ENCODE measurements around the gene SH3BGRL2.
"Not testable (repeated sequence)": the region's sequence is repeated elsewhere in the genome, so short reads cannot be mapped to it uniquely, and the experiment has no call there.

The SH3BGRL2 gene

DNA sequence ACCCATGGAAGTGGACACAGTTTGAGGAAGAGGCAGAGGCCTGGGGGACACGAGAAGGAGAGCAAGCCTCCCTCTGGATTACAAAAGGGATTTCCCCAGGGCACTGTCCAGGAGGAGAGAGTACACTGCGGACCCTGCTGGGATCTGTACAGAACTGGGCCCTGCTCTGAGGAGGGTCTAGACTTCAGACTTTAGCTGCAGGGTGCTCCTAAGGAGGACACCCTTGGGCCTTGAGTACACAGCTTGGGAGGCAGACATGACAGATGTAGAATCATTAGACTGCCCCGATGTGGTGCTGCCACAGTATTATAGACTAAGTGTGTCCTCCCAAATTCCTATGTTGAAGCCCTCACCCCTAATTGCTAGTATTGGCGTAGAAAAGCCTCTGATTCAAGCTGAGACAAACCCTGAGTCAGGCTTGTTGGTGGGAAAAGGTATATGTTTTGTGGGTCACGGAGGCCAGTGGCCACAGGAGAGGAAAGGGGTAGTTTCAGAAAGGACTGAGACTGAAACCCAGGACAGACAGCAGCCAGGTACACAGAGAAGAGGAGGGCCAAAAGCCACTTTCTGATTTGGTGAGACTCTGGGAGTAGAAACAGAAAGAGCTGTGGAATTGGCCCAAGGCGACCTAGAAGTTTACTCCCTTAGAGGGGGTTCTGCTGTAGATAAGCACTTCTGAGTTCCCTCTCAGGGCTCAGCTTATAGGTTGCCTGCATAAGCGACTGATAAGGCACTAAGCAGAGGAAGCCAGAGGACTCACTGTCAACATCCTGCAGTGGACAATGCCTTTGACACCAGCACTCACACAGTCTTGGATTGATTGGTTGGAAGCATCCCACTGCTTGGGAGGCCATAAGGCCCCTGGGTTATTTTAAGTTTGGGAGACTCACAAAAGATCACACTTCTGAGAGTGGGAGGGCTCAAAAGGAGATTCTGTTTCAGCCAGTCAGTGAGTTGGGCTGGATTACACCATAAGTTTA lies 16.5 kb upstream of the SH3BGRL2 start:
- DNase-seq = no peak

DNA sequence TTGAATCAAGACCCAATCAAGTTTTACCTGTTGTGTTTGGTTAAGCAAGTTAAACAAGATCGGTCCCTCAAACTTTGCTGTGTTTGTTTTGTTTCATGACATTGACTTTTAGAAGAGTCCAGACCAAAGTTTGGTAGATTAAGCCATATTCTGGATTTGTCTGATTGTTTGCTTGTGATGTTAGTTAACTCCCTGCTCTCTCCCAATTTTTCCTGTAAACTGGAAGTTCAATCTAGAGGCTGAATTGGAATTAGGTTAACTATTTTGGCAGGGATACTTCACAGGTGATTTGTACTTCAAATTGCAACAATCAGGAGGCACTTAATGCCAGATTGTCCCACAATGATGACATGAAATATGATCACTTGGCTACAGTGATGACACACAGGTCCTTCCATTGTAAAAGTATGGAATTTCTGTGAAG lies 13.6 kb upstream of the SH3BGRL2 start:
- peak; percentile 35 for DNase-seq

DNA sequence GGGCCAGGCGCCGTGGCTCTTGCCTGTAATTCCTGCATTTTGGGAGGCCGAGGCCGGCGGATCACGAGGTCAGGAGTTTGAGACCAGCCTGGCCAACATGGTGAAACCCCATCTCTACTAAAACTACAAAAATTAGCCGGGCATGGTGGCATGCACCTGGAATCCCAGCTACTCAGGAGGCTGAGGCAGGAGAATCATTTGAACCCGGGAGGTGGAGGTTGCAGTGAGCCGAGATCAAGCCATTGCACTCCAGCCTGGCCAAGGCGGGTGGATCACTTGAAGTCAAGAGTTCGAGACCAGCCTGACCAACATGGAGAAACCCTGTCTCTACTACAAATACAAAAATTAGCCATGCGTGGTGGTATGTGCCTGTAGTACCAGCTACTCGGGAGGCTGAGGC lies 12.7 kb upstream of the SH3BGRL2 start:
- DNase-seq = not testable (repeated sequence)

DNA sequence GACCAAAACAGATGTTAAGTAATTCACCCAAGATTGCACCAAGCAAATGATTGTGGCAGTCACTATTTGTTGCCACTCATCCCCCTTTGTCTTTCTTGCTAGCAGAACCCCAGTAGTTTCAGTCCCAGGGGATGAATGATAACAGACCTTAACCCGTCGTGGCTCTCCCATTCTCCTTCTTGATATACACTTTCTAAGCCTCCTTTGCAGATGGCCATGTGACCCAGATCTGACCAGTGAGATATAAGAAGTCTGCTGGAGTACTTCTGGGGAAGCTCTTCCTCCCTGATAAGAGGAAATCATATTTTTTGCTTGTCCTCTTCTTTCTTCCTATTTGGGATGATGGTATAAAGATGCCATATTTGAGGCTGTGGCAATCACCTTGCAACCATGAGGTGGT lies 9.6 kb upstream of the SH3BGRL2 start:
- DNase-seq = no peak

DNA sequence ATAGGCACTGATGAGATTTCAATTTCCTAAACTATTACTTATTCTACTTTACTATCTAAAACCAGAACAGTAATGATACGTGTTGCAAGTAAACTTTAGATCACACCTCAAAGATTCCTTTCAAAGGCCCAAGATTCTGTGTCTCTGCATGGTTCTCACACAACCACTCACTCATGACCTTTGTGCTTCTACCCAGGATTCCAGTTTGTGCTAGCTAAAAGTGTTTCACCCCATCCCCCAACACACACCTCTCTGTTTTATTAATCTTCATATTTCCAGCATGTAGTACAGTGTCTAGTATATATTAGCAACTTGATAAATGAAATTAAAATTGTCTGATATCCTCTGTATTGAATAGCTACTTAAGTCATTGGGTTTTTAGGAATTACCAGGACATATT lies 8.8 kb upstream of the SH3BGRL2 start:
- no peak for DNase-seq

DNA sequence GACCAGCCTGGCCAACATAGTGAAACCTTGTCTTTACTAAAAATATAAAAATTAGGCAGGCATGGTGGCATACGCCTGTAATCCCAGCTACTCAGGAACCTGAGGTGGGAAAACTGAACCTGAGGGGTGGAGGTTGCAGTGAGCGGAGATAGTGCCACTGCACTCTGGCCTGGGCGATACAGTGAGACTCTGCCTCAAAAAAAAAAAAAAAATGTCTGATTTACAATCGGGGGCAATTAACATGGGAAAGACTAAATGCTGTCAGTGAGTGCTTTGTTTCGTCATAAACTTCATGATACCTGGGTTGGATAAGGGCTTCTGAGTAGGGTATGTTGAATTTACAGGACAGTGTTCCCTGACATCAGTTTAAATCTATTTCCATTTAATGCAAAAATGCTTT lies 8.0 kb upstream of the SH3BGRL2 start:
- no peak for DNase-seq

DNA sequence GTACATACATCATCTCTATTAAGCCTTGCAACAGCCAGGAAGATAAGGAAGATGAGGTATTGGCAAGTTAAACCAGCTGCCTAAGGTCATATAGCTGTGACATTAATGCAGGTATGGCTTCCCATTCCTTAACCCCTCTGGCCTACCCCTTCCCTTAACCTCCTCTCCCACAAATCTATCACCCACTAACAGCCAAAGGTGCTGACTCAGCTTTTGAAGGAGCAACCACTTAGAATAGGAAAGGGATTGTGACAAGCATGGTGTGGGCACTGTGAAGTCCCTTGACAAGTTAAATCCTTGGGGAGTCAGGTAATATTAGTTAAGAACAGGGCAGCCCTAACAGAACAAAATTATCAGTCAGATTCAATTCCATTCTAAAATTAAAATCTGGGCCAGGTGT lies 5.4 kb upstream of the SH3BGRL2 start:
- no peak for DNase-seq

DNA sequence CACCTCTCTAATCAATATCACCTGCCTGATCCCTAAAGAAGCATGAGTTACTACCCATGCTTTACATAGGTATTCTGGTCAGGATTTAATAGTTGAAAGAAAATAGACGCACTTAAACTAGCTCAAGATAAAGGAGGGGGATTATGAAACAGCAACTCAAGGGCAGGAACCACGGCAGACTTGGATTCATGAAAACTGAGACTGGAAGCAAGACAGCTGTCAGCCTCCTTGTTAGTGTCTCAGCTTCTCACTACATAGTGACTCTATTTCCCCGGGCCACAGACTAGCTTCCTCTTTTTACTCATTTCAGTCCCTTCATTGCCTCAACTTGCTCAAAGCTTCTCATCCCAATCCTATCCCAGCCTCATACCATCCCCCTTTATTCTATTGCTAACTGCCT lies 4.3 kb upstream of the SH3BGRL2 start:
- no peak for DNase-seq

DNA sequence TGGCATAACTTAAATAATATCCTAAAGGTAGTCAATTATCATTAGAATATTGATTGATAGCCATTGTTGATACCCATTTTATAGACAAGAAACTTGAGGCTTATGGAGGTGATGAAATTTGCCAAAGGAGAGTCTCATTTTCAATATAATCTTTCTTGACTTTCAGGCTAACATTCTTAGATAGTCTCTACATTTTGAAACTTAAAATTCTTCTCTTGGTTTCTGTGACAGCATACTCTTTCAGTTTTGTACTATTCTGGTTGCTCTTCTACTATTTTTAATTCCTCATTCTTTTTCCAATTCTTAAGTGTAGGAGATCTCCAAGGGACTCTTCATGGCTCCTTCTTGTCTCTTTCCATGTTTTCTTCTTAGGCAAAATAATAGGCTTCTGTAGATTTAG lies 3.7 kb upstream of the SH3BGRL2 start:
- DNase-seq = no peak

DNA sequence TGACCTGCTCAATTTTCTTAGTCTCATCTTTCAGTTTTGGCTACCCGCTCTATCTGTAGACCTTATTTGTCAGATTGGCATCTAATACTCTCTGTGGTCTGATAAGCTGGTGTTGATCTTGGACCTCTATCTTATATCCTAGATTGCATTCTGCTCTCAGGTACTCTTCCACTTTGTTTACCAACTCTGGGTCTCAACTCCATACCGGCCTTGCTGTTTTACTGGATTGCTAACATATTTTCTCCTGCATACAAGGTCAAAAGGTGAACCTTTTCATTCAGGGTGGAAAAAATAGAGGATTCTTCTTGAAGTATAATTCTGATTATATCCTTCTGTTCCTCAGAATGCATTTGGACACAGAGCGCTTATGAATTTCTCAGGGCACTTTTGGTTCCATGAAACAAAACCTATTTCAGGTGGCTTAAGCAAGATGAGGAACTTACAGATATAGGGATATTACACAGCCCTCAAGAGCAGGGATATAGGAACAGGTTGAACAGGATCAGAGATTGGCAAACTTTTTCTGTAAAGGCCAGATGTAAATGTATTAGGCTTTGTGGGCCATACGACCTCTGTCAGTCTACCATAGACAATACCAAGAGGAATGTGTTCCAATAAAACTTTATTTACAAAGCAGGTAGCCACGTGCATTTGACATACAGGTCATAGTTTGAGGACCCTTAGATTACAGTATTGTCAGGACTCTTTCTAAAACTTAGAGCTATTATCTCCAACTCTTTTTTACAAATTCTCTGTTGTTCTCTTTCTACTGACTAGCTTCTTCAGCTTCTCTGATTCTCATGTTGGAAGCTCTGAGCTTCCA lies 2.5 kb upstream of the SH3BGRL2 start:
- no peak for DNase-seq

DNA sequence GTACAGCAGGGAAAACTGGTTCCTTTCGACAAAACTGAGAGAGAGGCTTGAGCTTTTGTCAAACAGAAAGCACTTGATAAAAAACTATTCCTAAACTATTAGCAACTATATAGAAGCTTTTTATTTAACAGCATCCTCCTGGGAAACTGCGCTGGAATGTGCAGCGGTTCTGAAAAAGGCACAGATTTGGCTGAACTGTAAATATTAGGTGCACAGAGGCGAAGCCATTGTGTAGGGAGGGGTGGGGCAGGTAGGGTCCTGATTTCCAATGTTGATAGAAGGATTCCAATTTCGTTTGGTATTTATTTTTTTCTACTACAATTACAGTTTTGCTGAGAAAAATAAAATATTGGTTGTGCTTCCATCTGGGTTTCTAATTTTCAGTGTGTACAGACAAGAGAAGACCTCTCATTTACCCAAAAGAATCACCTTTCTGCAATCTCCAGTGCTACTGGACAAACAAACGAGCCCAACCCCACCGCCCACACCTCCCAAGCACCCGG lies 698 bp upstream of the SH3BGRL2 start:
- DNase-seq = no peak

DNA sequence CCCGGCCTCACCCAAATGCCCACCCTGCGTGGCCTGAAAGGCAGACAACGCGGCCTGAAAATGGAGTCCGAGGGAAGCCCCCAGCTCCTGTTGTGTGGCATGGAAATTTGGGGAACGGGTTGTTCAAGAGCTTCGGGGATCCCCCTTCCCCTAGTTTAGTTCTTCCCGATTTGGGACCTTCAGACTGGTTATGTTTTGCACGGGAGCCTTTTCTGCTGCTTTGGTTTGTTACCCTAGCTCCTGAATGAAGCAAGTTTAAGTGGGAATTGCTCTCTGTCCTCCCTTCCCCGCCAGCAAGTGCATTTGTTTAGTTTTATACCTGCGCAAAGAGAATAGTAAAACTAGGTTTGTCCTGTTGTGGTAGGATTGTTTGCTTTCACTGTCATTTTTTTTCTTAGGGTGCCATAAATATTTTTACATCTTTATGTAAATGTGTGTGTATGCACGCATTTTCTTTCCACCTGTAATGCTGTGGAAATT lies 604 bp downstream of the SH3BGRL2 start:
- no peak for DNase-seq

DNA sequence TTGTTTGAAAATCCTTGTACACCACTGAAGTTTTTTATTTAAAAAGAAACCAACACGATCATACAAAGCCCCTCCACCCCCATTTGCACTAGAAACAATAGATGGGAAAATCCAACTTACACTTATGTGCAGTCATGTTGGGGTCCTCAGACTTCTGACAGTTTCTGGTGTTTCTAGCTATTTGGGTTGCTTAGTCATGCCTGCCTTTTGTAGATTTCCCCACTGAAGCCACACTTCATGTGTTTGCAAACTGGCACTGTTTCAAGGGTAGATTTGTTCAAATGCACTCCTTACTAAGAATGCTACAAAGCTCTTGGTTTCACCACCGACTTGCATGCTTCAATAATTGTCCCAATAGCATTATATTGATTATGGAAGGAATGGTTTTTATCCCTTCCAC lies 1.5 kb downstream of the SH3BGRL2 start:
- peak; percentile 30 for DNase-seq

DNA sequence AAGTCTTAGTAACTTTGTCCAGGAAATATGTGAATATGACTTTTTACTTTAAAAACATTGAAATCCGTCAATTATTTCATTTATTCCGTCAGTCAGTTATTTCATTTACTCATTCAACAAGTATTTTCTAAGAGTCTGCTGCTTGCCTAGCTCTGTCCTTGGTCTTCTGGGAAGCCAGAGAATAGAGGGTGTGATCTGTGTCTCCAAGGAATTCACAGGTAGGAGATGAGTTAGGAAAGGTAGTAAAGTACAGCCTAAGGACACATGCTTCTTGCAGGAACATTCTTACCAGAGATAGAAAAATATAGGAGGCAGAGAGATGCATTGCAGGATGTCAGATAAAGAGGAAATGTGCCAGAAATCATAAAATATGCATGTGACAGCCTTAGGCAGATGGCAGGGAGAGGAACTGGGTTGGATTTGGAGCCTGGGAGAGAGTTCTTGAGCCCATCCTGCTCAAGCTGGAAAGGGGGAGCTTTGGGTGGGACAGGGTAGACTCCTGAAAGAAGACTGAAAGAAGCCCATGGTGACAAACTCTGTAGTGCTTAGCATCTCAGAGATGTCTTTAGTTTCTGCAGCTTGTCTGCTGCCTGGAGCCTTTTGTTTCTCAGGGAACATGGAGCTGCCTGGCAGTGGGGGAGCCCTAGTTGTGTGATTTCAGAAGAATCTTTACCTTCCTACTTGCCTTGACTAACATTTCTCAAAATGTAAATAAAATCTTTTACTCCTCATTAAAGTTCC lies 3.5 kb downstream of the SH3BGRL2 start:
- no peak for DNase-seq

DNA sequence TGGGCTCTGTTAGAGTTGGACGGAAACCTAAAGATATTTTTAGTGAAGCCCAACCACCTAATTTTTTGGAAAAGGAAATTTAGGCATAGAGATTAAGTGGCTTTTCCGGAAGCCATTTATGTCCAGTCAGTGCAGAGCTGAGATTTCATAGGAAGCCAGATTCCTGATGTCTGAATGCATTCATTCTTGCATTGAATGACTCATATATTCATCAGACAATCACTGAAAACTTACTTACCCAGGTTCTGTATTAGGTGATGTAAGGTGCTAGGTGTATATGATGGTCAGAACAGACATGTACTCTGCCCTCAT lies 4.1 kb downstream of the SH3BGRL2 start:
- no peak for DNase-seq

DNA sequence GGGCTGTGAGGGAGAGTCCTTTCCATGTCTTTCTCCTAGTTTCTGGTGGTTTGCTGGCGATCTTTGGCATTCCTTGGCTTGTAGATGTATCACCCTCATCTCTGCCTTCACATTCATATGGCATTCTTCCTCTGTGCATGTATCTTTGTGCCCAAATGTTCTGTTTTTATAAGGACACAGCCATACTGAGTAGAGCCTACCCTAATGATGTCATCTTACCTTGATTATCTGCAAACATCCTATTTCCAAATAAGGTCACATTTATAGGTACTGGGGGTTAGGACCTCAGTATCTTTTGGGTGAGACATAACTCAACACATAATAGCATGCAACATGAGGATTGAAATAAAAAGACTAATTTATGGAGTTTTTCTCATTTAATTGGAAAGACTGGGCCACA lies 5.5 kb downstream of the SH3BGRL2 start:
- DNase-seq = no peak

DNA sequence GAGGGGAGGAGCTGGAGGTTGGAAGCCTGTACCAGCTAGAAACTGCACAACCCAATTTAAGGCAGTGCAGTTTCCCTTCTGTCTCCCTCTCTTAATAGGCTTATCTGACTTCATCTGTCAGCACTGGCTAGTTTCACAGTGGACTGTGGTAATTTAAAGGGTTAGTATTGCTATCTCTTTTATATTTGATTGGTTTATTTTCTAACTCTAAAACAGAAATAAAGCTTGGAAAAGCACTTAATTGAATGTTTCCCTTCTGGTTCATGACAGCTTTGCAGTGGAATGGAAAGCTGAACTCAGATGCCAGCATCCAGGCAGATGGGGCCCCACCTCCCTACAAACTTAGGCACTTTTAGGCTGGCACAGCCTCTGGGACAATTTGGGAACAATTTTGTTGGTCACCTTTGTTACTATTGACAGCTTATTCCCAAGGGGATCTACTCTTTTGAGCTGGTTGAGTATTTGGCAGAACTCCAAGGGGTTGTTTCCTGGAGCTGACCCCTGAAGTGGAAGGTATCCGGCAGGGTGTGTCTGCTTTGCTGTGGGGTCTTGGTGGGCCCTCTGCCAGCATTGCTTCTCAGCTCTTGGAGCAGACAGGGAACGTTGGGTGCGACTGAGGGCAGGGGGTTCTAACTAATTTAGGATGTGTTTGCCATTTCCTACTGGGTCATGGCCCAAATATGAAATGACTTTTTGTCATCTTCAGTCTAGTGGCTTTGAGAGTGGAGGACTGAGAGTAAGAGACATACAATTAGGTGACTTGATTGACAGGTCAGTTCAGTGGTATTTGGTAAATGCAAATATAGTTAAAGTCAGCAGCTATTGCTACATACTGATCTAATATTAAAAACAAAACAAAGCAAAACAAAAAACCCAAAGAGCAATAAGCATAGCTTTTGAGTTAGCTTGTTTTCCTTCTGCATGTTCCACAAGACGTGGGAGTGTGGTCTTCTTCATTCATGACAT lies 9.3 kb downstream of the SH3BGRL2 start:
- no peak for DNase-seq

DNA sequence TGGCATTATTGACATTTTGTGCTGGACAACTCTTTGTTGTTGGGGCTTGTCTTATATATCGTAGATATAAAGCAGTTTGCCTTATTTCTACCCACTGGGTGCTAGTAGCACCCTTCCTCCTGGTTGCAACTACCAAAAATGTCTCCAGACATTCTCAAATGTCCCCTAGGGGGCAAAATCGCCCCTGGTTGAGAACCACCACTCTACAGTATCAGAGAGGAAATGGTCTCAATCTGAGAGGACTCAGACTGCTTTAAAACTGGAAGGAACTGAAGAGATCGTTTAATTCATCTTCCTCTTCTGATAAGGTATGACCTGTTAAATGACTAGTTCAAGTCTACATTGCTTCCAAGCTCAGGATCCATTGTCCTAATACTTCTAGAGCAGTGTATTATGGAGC lies 14.9 kb downstream of the SH3BGRL2 start:
- DNase-seq = no peak

DNA sequence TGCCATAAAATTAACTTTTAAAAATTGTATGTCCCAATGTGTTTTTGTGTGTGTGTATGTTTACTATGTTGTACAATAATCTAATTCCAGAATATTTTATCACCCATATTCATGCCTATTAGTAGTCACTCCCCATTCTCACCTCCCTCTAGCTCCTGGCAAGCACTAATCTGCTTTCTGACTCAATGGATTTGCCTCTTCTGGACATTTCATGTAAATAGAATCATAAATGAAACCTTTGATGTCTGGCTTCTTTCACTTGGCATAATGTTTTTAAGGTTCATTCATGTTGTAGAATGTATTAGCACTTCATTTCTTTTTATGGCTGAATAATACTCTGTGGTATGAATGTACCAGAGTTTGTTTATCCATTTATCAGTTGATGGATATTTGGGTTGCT lies 15.4 kb downstream of the SH3BGRL2 start:
- no peak for DNase-seq

DNA sequence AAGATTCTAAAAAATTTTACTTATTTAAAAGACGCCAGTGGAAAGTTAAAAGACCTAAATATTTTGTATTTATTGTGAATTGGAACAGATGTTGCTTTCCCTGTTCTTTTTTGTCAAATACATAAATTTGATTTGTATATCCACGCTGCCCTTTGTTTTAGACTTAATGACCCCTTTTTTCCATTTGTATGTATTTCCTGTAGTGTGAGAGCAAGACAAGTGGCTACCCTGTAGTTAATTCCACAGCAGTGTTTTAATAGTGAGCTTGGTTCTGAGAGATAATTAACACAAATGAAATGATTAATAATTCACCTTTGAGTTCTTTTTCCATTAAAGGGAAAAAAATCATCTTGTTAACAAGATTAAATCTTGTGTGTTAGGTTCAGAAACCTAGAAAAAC lies 16.6 kb downstream of the SH3BGRL2 start:
- no peak for DNase-seq

DNA sequence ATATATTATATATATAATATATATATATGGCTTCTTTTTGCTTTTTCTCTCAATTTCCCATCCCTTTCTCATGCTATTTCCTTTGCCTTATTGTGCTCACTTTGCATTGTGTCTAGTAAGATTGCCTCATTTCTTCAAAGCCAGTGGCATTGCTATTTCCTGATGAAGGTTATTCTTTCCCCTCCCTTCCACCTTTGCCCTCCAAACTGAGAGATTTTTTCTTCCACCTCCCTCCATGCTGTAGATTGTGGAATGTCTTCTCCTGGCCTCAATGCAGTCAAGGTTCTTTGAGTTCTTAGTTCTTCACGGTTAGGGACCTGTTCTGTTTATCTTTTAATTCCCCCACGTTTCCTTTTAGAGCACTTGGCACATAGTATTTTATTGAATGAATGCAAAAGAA lies 17.2 kb downstream of the SH3BGRL2 start:
- DNase-seq = no peak

DNA sequence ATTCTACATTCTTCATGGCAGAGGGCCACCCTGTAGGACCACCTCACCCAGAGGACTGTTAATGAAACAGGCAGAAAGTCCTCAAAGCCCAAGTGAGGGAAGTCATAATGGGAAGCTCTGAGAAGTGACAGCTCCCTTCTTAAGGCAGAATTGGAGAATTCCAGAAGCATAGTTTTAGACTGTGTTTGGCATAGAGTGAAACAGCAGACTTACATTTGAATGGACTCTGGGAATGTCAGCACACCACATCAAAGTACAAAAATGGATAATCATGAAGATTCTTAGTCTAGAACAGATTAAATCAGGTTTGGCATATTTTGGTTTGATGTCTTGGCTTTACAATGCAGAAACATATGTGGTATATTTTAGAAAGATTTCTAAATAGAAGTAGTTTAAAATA lies 17.9 kb downstream of the SH3BGRL2 start:
- no peak for DNase-seq

Measured in NCI-H2029 (cell line).